ENCODE data around the gene CLK2. TPM values are rescaled to one million over a fixed set of nuclear protein-coding genes. Genes with fewer than 3 reads are reported as not detected.

CLK2 gene
- total RNA-seq, 1 donor from 2014 or later = 101 TPM

DNA sequence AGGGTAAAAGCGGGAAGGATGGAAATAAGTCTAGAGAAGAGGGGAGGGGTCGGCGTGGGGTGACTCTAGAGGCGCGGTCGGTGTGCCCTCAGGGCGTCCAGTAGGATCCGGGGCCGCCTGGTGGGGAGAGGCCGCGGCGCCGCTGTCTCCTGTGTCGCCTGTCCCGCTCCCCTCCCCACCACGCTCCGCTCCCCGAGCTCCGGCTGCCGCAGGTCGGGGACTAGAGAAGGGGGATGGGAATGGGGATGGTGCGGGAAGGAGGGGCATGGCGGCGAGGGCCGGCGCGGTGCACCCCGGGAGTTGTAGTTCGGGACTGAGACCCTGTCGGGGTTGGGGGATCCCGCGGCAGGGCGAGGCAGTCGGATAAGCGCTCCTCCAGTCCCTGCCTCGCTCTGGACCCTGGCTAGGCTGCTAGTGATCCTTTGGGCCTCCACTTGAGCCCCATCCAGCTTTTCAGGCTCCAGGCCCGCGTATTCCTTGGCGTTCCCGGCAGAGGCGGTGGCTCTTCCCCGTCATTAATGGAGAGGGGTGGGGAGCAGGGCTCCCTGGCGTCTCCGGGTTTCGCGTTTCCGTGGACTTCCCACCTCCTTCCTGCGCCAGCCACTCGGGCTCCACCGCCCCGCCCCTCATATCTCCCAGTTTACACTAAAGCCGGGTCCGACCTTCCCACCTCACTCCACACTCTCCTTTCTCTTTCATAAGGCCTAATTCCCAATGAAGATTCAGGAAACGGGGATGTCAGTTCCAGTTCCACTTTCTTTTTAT lies 17.9 kb downstream of the CLK2 start, which contains the start of gene ENTREP3:
Gene ENTREP3 (minus strand): TSS at position 241 of the 765 bp plus-strand sequence. CDS start 606 bp downstream, outside the sequence.
- H3K36me3 Mint-ChIP-seq (ENCODE audit: low read depth) = peaks cover 9% of the 10 kb centered on the region
- peak; percentile 86 for DNase-seq (ENCODE audit: low read depth, low spot score)
- TF ChIP-seq, protein P1, sequence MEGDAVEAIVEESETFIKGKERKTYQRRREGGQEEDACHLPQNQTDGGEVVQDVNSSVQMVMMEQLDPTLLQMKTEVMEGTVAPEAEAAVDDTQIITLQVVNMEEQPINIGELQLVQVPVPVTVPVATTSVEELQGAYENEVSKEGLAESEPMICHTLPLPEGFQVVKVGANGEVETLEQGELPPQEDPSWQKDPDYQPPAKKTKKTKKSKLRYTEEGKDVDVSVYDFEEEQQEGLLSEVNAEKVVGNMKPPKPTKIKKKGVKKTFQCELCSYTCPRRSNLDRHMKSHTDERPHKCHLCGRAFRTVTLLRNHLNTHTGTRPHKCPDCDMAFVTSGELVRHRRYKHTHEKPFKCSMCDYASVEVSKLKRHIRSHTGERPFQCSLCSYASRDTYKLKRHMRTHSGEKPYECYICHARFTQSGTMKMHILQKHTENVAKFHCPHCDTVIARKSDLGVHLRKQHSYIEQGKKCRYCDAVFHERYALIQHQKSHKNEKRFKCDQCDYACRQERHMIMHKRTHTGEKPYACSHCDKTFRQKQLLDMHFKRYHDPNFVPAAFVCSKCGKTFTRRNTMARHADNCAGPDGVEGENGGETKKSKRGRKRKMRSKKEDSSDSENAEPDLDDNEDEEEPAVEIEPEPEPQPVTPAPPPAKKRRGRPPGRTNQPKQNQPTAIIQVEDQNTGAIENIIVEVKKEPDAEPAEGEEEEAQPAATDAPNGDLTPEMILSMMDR (conservative IDR thresholded peaks at IDR 0.05) = peak; percentile 50
- no peaks in the 10 kb centered on the region for H3K9me3 Mint-ChIP-seq
- no peaks in the 10 kb centered on the region for H3K27me3 Mint-ChIP-seq (ENCODE audit: low read depth)
- H3K4me3 Mint-ChIP-seq = peak within 1 kb of the TSS; percentile 88
- H3K4me1 Mint-ChIP-seq = peaks cover 53% of the 10 kb centered on the region
- H3K27ac Mint-ChIP-seq (ENCODE audit: unreplicated experiment) = peak within 1 kb of the TSS; percentile 85

DNA sequence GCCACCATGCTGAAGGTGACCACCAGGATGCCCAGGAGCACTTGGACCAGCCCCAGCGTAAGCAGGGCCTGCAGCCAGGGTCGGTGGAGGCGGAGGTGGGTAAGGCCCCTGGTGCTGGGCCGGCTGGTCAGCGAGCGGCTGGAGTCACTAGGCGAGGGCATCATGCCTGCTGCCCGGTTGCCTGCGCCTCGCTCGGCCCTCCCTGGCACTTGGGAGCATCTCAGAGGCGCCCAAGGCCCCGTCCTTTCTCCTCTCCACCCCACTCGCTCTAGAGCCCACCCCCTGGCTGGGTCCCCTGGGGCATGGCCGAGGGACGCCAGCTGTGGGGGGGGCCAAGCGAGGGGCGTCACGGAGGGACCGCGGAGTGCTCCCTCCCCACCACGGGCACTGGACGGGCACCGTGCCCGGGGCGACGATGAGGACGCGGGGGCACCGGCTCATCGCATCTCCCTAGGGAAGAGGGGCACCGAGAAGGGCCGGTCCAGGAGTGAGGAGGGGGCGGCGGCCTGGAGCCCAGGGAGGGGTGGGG lies 18.5 kb downstream of the CLK2 start:
- Mint-ChIP-seq H3K27me3 (ENCODE audit: low read depth) (no peaks in the 10 kb centered on the region), H3K9me3 (no peaks in the 10 kb centered on the region), H3K36me3 (ENCODE audit: low read depth) (peaks cover 6% of the 10 kb centered on the region), H3K4me1 (peaks cover 50% of the 10 kb centered on the region), H3K4me3 (peak overlapping the region; percentile 88), H3K27ac (ENCODE audit: unreplicated experiment) (no peak overlapping the region)
- DNase-seq (ENCODE audit: low read depth, low spot score) = no peak
- TF ChIP-seq, protein P1 (conservative IDR thresholded peaks at IDR 0.05) = no peak

DNA sequence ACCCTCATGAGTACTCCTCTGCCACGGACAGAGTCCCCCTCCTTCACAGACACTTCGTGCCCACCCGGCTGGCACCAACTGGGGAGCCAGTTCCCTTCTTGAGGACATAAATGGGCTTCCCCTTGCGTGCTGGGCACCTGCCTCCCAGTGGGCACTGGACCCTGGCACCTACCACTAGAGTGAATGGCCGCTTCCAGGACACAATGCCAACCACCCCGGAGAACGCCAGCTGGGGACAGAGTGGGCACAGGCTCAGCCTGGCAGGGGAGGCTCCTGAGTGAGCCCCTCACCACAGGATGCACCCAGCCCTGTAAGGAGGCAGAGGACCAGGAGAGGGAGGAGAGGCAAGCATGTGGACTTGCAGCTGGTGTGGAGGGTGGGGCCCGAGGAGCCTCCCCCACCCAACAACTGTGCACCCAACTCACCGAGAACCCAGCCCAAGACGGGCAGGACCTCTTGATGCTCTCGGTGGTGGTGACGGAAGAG lies 19.0 kb downstream of the CLK2 start:
- Mint-ChIP-seq H3K4me3 (peak overlapping the region; percentile 88), H3K27ac (ENCODE audit: unreplicated experiment) (peak overlapping the region; percentile 85), H3K4me1 (peaks cover 50% of the 10 kb centered on the region), H3K27me3 (ENCODE audit: low read depth) (no peaks in the 10 kb centered on the region), H3K36me3 (ENCODE audit: low read depth) (peaks cover 6% of the 10 kb centered on the region), H3K9me3 (no peaks in the 10 kb centered on the region)
- DNase-seq (ENCODE audit: low read depth, low spot score) = no peak
- TF ChIP-seq, protein P1 (conservative IDR thresholded peaks at IDR 0.05) = no peak

DNA sequence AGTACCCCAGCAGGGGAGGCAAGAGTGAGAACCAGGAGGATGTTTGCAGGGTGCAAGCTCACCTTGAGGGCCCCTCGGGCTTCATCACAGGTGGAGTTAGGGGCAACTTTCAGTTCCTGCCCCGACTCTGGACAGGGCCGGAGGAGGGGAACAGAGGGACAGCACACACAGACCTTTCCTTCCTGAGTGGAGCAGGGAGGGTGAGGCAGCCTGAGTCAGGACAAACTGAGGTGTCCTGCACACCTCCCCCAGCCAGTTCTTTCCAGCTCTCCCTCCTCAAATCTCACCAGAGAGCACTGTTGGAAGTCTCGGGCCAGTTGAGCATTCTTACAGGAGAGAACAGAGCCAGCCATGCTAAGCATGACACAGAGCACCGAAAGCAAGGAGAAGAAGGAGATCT lies 19.5 kb downstream of the CLK2 start:
- peak overlapping the region; percentile 93 for H3K27ac Mint-ChIP-seq (ENCODE audit: unreplicated experiment)
- TF ChIP-seq, protein P1 (conservative IDR thresholded peaks at IDR 0.05) = no peak

DNA sequence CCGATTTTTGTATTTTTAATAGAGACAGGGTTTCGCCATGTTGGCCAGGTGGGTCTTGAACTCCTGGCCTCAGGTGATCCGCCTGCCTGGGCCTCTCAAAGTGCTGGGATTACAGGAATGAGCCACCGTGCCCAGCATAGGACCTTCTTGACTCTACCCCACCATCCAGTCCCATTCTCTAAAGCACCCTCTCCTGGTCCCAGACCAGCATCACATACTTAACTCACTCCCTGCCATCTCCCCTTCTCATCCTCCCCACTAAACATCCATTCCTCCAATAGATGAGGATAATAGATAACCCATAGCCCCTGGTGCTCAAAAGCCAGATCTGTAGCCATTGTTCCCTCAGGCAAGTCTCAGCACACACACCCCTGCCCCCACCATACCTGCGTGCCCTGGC lies 20.1 kb downstream of the CLK2 start:
- no peak for DNase-seq (ENCODE audit: low read depth, low spot score)
- TF ChIP-seq, protein P1 (conservative IDR thresholded peaks at IDR 0.05) = no peak
- H3K36me3 Mint-ChIP-seq (ENCODE audit: low read depth) = peaks cover 6% of the 10 kb centered on the region
- peaks cover 50% of the 10 kb centered on the region for H3K4me1 Mint-ChIP-seq
- no peaks in the 10 kb centered on the region for H3K27me3 Mint-ChIP-seq (ENCODE audit: low read depth)
- peak overlapping the region; percentile 93 for H3K27ac Mint-ChIP-seq (ENCODE audit: unreplicated experiment)
- H3K4me3 Mint-ChIP-seq = peak overlapping the region; percentile 88
- no peaks in the 10 kb centered on the region for H3K9me3 Mint-ChIP-seq

More for the DNA sequence above, 19.5 kb downstream of the CLK2 start:
- no peaks in the 10 kb centered on the region for H3K27me3 Mint-ChIP-seq (ENCODE audit: low read depth)
- H3K4me1 Mint-ChIP-seq = peaks cover 50% of the 10 kb centered on the region
- H3K9me3 Mint-ChIP-seq = no peaks in the 10 kb centered on the region
- H3K4me3 Mint-ChIP-seq = peak overlapping the region; percentile 88
- H3K36me3 Mint-ChIP-seq (ENCODE audit: low read depth) = peaks cover 6% of the 10 kb centered on the region
- no peak for DNase-seq (ENCODE audit: low read depth, low spot score)
